SK-N-MC (cell line): Measurements from ENCODE around the gene HAAO.

Experiments used
- EZH2 ChIP-seq: fragments of 200-600 bp; sonication (generic); IDR thresholded peaks from one replicate; pipeline ENCODE4 v1.6.1; 2017; ENCODE audit warnings: antibody characterized with exemption
- FOXP2 ChIP-seq: optimal IDR thresholded peaks from 2 replicates; pipeline ENCODE3; 2011; ENCODE audit warnings: mild to moderate bottlenecking, moderate library complexity; ENCODE audit not compliant: insufficient read depth; ENCODE audit errors: extremely low read length, control extremely low read depth
- POLR2AphosphoS5 ChIP-seq: IDR thresholded peaks from 2 replicates; pipeline ENCODE4 v1.6.1; 2012; ENCODE audit warnings: mild to moderate bottlenecking, low read depth, low read length, borderline replicate concordance

DNA sequence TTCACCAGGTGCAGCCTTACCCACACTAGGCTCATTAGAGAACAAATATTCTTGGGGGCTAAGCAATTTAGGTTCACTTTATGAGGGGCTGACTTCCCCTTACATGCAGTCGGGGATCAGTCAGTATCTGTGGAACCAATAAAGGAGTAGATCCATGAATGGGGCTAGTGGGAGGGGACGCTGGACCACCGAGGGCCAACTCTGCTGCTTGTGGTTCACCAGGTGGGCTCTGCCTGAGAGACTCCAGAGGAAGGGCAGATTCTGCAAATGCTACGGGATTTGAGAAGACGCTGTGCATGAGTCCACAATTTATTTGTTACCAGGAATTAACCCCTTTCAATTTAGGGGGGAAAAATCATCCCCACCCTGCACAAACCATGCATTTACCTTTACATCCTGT is 15.9 kb upstream of the HAAO start:
- TF ChIP-seq EZH2 (no peak), POLR2AphosphoS5 (no peak), FOXP2 (no peak)
